Occipital lobe (tissue), 2 donors: ENCODE results near the gene UBE2E2. TPM values are rescaled to one million over a fixed set of nuclear protein-coding genes. Genes with fewer than 3 reads are reported as not detected.
A peak's percentile ranks its signal among the peaks of the same experiment; 100 is the strongest.
"Not testable (repeated sequence)": the region's sequence is repeated elsewhere in the genome, so short reads cannot be mapped to it uniquely, and the experiment has no call there.

Experiments
- DNase-seq: peaks from one replicate; lab custom pipeline; 2025; lab: John Stamatoyannopoulos, UW
- total RNA-seq: library from RNA; depleted of rRNA; stranded (reverse); fragments of >200 nt; gene quantifications from one replicate; pipeline ENCODE4 v1.2.3, GENCODE V29; 2014

UBE2E2 gene
- 40.2 TPM for total RNA-seq

- DNase-seq: peak; percentile 67
Measured at GRCh38 chr3:23202921-23203707, at the start of gene UBE2E2. Gene UBE2E2, plus strand, starts transcription at chr3:23203327.

GRCh38 chr3:23153436-23153835 lies 49.7 kb upstream of the UBE2E2 start:
- DNase-seq: no peak

- DNase-seq: no peak
Measured at GRCh38 chr3:23157331-23157730, 45.8 kb upstream of the UBE2E2 start.

- no peak for DNase-seq
Measured at GRCh38 chr3:23159929-23160328, 43.2 kb upstream of the UBE2E2 start.

- no peak for DNase-seq
Measured at GRCh38 chr3:23161308-23161707, 41.8 kb upstream of the UBE2E2 start.

- no peak for DNase-seq
Measured at GRCh38 chr3:23161896-23162570, 41.1 kb upstream of the UBE2E2 start.

GRCh38 chr3:23162934-23163333 lies 40.2 kb upstream of the UBE2E2 start:
- no peak for DNase-seq

- no peak for DNase-seq
Measured at GRCh38 chr3:23164746-23165145, 38.4 kb upstream of the UBE2E2 start.

GRCh38 chr3:23165571-23165970 lies 37.6 kb upstream of the UBE2E2 start:
- DNase-seq: no peak

- no peak for DNase-seq
Measured at GRCh38 chr3:23166276-23166675, 36.9 kb upstream of the UBE2E2 start.

GRCh38 chr3:23166845-23167244 lies 36.3 kb upstream of the UBE2E2 start:
- no peak for DNase-seq

GRCh38 chr3:23169551-23169950 lies 33.6 kb upstream of the UBE2E2 start:
- no peak for DNase-seq

- DNase-seq: no peak
Measured at GRCh38 chr3:23170291-23170690, 32.8 kb upstream of the UBE2E2 start.

GRCh38 chr3:23172059-23172458 lies 31.1 kb upstream of the UBE2E2 start:
- DNase-seq: no peak

- DNase-seq: no peak
Measured at GRCh38 chr3:23174426-23175039, 28.6 kb upstream of the UBE2E2 start.

GRCh38 chr3:23175341-23176083 lies 27.6 kb upstream of the UBE2E2 start:
- no peak for DNase-seq

GRCh38 chr3:23176839-23177238 lies 26.3 kb upstream of the UBE2E2 start:
- DNase-seq: not testable (repeated sequence)

GRCh38 chr3:23182996-23183513 lies 20.1 kb upstream of the UBE2E2 start:
- DNase-seq: no peak

- DNase-seq: no peak
Measured at GRCh38 chr3:23183731-23184130, 19.4 kb upstream of the UBE2E2 start.

- no peak for DNase-seq
Measured at GRCh38 chr3:23185861-23186260, 17.3 kb upstream of the UBE2E2 start.

- DNase-seq: no peak
Measured at GRCh38 chr3:23189187-23189586, 13.9 kb upstream of the UBE2E2 start.

- no peak for DNase-seq
Measured at GRCh38 chr3:23192816-23193215, 10.3 kb upstream of the UBE2E2 start.
